ENCODE data around the gene CD27.

The CD27 gene

DNA sequence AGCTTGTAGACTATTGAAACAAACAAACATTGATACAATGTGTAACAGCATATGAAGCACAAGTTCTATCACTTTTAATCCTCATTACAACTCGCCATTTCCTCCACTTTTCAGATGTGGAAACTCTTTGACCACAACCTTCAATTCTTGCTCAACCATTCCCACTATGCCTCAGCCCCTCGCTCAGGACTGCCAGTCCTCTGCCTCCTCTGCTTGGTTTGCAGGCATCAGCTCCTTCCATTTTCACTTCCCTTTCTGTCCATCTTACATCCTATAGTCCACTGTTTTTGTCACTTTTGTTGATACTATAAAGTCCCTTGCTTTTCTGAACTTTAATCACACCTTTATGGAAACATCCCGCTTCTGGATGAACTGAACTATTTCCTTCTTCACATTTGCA, 28.2 kb upstream of the CD27 start:
- peaks cover 7% of the 10 kb centered on the region; the same call in 1 of the 2 replicates for H3K4me1 ChIP-seq (ENCODE audit: low read length)
- no peak overlapping the region for H2AFZ ChIP-seq (ENCODE audit: low read length)
- H3K9me2 ChIP-seq (replicated peaks; ENCODE audit: insufficient read depth, low read length): no peaks in the 10 kb centered on the region
- no peaks in the 10 kb centered on the region for H4K20me1 ChIP-seq (ENCODE audit: insufficient read depth, low read length)
- H3K9ac ChIP-seq (ENCODE audit: low read length): no peak overlapping the region
- no peak overlapping the region for H3K4me3 ChIP-seq (ENCODE audit: low read length)
- no peaks in the 10 kb centered on the region for H3K27me3 ChIP-seq (replicated peaks; ENCODE audit: insufficient read depth, low read length)
- H3K9me3 ChIP-seq (replicated peaks; ENCODE audit: insufficient read depth, low read length): no peaks in the 10 kb centered on the region
- no peak overlapping the region for H3K27ac ChIP-seq (ENCODE audit: low read length)
- H3K36me3 ChIP-seq (replicated peaks; ENCODE audit: insufficient read depth, low read length): no peaks in the 10 kb centered on the region
- no peak for DNase-seq
- no peaks in the 10 kb centered on the region for H3K79me2 ChIP-seq (ENCODE audit: low read length)
- TF ChIP-seq, protein P1, sequence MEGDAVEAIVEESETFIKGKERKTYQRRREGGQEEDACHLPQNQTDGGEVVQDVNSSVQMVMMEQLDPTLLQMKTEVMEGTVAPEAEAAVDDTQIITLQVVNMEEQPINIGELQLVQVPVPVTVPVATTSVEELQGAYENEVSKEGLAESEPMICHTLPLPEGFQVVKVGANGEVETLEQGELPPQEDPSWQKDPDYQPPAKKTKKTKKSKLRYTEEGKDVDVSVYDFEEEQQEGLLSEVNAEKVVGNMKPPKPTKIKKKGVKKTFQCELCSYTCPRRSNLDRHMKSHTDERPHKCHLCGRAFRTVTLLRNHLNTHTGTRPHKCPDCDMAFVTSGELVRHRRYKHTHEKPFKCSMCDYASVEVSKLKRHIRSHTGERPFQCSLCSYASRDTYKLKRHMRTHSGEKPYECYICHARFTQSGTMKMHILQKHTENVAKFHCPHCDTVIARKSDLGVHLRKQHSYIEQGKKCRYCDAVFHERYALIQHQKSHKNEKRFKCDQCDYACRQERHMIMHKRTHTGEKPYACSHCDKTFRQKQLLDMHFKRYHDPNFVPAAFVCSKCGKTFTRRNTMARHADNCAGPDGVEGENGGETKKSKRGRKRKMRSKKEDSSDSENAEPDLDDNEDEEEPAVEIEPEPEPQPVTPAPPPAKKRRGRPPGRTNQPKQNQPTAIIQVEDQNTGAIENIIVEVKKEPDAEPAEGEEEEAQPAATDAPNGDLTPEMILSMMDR (IDR thresholded peaks at IDR 0.05; ENCODE audit: low read length): no peak
- no peak for TF ChIP-seq EZH2phosphoT487 (IDR thresholded peaks at IDR 0.05; ENCODE audit: low read length)
- H3F3A ChIP-seq (ENCODE audit: insufficient read depth, low read length): no peaks in the 10 kb centered on the region
- no peak overlapping the region for H3K4me2 ChIP-seq (ENCODE audit: low read depth, low read length)

DNA sequence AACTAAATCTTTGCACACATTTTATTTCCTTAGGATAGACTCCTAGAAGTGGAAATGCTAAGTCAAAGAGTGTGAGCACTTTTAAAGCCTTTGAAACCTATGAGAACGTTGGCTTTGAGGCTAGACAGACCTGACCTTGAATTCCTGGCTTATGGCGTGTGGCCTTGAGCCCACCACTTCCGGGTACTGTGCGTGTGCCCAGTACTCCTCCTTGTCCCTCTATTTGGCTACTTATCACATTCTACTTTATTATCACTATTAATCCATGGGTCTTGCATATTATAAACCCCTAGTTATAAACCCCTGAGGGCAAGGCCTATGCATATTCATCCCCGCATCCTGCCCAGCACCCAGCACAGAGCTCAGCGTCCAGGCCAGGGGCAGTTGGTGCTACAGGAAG, 26.0 kb upstream of the CD27 start:
- Histone ChIP-seq H3K9me3 (replicated peaks; ENCODE audit: insufficient read depth, low read length) (no peaks in the 10 kb centered on the region), H3K79me2 (ENCODE audit: low read length) (no peaks in the 10 kb centered on the region), H3K36me3 (replicated peaks; ENCODE audit: insufficient read depth, low read length) (no peaks in the 10 kb centered on the region), H3K27me3 (replicated peaks; ENCODE audit: insufficient read depth, low read length) (no peaks in the 10 kb centered on the region), H3K9ac (ENCODE audit: low read length) (no peak overlapping the region), H3K4me3 (ENCODE audit: low read length) (no peak overlapping the region), H4K20me1 (ENCODE audit: insufficient read depth, low read length) (no peaks in the 10 kb centered on the region), H3K4me1 (ENCODE audit: low read length) (peaks cover 12% of the 10 kb centered on the region), H3F3A (ENCODE audit: insufficient read depth, low read length) (no peaks in the 10 kb centered on the region), H3K9me2 (replicated peaks; ENCODE audit: insufficient read depth, low read length) (no peaks in the 10 kb centered on the region), H3K27ac (ENCODE audit: low read length) (no peak overlapping the region), H3K4me2 (ENCODE audit: low read depth, low read length) (no peak overlapping the region), H2AFZ (ENCODE audit: low read length) (no peak overlapping the region)
- no peak for DNase-seq
- TF ChIP-seq, protein P1 (IDR thresholded peaks at IDR 0.05; ENCODE audit: low read length): no peak
- TF ChIP-seq EZH2phosphoT487 (IDR thresholded peaks at IDR 0.05; ENCODE audit: low read length) (no peak), EZH2 (optimal IDR thresholded peaks at IDR 0.05; ENCODE audit: low read depth, low read length) (no peak)

DNA sequence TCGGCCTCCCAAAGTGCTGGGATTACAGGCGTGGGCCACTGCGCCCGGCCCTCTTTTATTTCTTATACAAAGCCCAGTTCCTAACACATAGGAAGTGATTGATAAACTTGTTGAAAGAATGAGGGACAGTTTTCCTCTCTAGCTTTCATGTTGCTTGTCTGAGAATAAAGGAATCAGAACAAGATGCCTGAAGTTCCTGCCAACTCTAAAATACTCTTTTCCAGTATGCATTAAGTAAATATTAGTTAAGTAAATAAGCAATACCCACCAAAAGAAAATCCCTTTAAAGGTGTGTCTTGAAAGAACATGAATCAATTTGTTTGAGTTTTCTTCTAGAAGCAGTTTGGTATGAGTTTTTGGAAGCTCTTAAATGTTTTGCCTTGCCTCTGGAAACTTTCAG, 24.4 kb upstream of the CD27 start:
- TF ChIP-seq EZH2phosphoT487 (IDR thresholded peaks at IDR 0.05; ENCODE audit: low read length): no peak
- no peak for TF ChIP-seq EZH2 (optimal IDR thresholded peaks at IDR 0.05; ENCODE audit: low read depth, low read length)
- TF ChIP-seq, protein P1 (IDR thresholded peaks at IDR 0.05; ENCODE audit: low read length): no peak
- H3K4me2 ChIP-seq (ENCODE audit: low read depth, low read length): no peak overlapping the region

More for the DNA sequence above, 24.4 kb upstream of the CD27 start:
- Histone ChIP-seq H3K9ac (ENCODE audit: low read length) (no peak overlapping the region), H3K4me3 (ENCODE audit: low read length) (no peak overlapping the region), H3K27ac (ENCODE audit: low read length) (no peak overlapping the region), H3F3A (ENCODE audit: insufficient read depth, low read length) (no peaks in the 10 kb centered on the region), H2AFZ (ENCODE audit: low read length) (no peak overlapping the region), H3K9me3 (replicated peaks; ENCODE audit: insufficient read depth, low read length) (no peaks in the 10 kb centered on the region), H3K27me3 (replicated peaks; ENCODE audit: insufficient read depth, low read length) (no peaks in the 10 kb centered on the region), H3K4me1 (ENCODE audit: low read length) (peaks cover 16% of the 10 kb centered on the region), H3K79me2 (ENCODE audit: low read length) (no peaks in the 10 kb centered on the region), H3K36me3 (replicated peaks; ENCODE audit: insufficient read depth, low read length) (no peaks in the 10 kb centered on the region), H4K20me1 (ENCODE audit: insufficient read depth, low read length) (no peaks in the 10 kb centered on the region), H3K9me2 (replicated peaks; ENCODE audit: insufficient read depth, low read length) (no peaks in the 10 kb centered on the region)
- DNase-seq: no peak
